Measurements from ENCODE around the gene AQP10. TPM values are rescaled to one million over a fixed set of nuclear protein-coding genes. Genes with fewer than 3 reads are reported as not detected.

AQP10 gene, protein sequence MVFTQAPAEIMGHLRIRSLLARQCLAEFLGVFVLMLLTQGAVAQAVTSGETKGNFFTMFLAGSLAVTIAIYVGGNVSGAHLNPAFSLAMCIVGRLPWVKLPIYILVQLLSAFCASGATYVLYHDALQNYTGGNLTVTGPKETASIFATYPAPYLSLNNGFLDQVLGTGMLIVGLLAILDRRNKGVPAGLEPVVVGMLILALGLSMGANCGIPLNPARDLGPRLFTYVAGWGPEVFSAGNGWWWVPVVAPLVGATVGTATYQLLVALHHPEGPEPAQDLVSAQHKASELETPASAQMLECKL
- not detected in 2 replicates for total RNA-seq

DNA sequence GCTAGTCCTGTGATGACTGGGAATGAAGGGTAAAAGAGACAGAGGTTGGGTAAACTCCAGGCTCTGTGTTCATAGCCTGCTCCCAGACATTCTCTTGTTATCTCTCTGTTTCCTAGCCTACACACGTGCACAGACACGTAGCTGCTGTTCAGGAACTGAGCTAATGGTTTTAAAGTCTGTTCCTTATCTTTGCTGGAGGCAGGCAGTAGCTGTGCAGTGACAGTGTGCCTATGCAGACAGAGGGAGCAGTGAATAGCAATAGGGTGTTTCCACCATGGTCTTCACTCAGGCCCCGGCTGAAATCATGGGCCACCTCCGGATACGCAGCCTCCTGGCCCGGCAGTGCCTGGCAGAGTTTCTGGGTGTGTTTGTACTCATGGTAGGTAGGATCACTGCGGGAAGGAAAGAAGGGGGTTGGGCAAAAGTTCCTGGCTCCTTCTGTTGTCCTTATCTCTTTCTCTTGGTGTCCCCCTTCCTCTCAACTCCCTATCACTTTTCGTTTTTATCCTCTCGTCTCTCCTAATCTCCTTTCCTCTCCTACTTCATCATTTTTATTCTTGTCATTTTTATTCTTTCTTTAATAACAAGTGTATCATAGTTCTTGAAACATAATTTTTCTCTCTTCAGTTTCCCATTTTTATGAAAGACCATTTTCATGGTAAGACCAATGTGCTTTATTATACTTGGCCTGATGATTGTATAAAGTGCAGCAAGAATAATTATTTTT lies at the start of gene AQP10:
TSS of gene AQP10 (plus strand) at position 212 of the 727 bp plus-strand sequence. CDS start at position 275, 63 bp downstream.

DNA sequence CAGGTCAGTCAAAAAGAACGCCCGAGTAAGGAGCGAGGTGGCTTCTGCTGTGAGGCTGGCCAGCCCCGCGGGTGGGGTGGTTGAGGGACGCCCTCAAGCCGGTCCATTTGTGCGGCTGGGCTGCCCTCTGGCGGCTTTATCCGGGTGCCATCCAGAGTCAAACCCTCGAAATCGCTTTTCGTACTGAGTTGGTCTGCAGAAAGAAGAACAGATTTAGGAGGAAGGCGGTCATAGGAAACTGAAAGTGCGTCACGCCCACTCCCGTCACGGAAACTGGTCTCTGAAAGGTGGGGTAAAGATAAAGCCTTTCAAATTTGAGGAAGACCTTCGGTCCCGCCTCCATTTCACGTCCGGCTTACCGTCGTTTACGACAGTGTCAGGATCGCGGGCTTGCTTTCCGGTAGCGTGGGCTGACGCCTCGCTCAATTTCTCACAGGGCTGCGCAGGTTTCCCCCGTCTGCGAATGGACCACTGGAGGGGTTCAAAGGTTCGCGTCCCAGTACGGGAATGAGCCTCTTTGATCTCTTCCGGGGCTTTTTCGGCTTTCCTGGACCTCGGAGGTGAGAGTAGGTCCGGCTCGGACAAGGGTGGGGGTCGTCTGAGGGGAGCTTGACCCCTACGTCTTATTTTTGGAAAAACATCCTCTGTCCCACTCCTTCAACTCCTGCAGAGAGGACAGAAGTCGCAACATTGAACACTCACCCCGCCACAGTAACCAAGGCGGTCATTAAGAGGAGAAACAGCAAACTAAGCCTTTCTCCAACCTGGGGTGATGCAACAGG lies 48.5 kb upstream of the AQP10 start, which contains the start of gene HAX1:
TSS of gene HAX1 (plus strand) at position 413 of the 782 bp plus-strand sequence. CDS start at position 508, 95 bp downstream.

DNA sequence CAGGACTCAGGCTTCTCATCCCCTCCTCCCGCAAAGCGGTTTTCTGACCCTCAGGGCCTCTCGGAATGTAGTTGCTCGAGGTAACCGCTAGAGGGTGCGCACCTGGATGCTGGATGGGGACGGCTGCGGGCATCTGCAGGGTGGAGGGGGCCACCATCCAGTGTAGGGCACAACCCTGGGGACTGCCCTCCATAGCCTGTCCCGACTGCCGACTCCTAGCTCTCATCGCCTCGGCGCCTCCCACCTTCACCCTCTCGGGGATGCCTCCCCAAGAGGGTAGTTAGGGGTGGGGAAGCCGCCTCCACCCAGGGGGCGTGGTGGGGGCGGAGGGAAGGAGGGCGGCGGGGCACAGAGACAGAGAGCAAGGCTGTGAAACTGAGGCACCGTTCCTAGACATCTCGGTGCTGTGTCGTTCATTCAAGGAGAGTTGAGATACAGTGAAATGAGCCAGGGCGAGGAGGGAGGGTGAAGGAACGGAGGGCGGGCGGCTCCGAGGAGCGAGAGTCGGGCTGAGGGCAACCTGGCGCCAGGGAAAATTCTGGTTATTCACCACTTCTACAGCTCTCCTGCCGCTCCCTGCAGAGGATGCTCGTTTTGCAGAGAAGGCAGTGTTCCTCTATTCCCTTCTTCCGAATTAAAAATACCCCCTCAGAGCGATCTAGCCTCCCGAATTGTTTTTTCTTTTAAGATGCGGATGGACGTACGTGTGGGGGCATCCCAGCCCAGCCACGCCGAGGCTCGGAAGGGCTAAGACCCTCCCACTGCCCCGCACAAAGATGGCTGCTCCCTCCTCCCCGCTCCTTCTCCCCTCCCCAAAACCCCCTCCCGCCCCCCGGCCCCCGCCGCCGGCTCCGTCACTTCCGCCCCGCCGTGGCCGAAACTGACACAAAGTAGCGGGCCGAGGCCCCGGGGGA lies 4.0 kb downstream of the AQP10 start, which contains the start of gene ATP8B2:
TSS of gene ATP8B2 (plus strand) at position 857 of the 914 bp plus-strand sequence. CDS start 2,617 bp downstream, outside the sequence.

Small RNAs within 50 kb of the gene (small RNA-seq; reads per million reads assigned to genes)
- gene RF00273, result not detected
- not detected for gene RNU6-121P
- not detected for gene RNU6-239P
- not detected for gene RNU7-57P

Other genes with a start within 250 kb of the AQP10 start
- gene NUP210L, start 166.0 kb upstream of the AQP10 start, total RNA-seq, result under 0.01 TPM in 2 replicates
- 401 and 557 TPM in 2 replicates for gene TPM3, start 129.0 kb upstream of the AQP10 start, total RNA-seq
- gene CFAP141, start 114.8 kb upstream of the AQP10 start, total RNA-seq, result not detected in 2 replicates
- gene UBAP2L, start 100.1 kb upstream of the AQP10 start, total RNA-seq, result 94.1 and 129 TPM in 2 replicates
- 88.6 and 95.0 TPM in 2 replicates for gene HAX1, start 48.5 kb upstream of the AQP10 start, total RNA-seq
- 144 and 149 TPM in 2 replicates for gene ATP8B2, start 4.4 kb downstream of the AQP10 start, total RNA-seq
- 13.6 and 21.1 TPM in 2 replicates for gene IL6R, start 84.2 kb downstream of the AQP10 start, total RNA-seq
- gene TDRD10, start 181.1 kb downstream of the AQP10 start, total RNA-seq, result not detected in 2 replicates
- under 0.01 TPM in 1 of 2 replicates, not detected in the other for gene SHE, start 181.3 kb downstream of the AQP10 start, total RNA-seq
- 14.7 and 20.5 TPM in 2 replicates for gene UBE2Q1, start 237.6 kb downstream of the AQP10 start, total RNA-seq
- gene CHRNB2, start 246.7 kb downstream of the AQP10 start, total RNA-seq, result under 0.01 TPM in 1 of 2 replicates, not detected in the other